Prostate gland (tissue), 2 donors: Measurements from ENCODE around the gene ATP5PB. TPM values are rescaled to one million over a fixed set of nuclear protein-coding genes. Genes with fewer than 3 reads are reported as not detected.

Experiments
- DNase-seq: peaks from one replicate; pipeline ENCODE4 v3.0.0-alpha.2; 2019; ENCODE audit warnings: low spot score
- H3K27ac ChIP-seq, 2 donors: fragments of 200-600 bp; sonication (generic); 2 replicates each; pipeline ENCODE4 v1.5.1; 2017 to 2019
- H3K27me3 ChIP-seq: fragments of 200-600 bp; sonication (generic); replicated peaks from 2 replicates; pipeline ENCODE4 v1.5.1; 2019; ENCODE audit not compliant: insufficient read depth
- H3K36me3 ChIP-seq, 2 donors: fragments of 200-600 bp; sonication (generic); 1 replicate in 1 of 2; 2 replicates in 1 of 2; pipeline versions ENCODE4 v1.5.1 to v1.8.1; 2017 to 2019
- H3K4me1 ChIP-seq: fragments of 200-600 bp; sonication (generic); replicated peaks from 2 replicates; pipeline ENCODE4 v1.5.1; 2019
- H3K4me3 ChIP-seq, 2 donors: fragments of 200-600 bp; sonication (generic); 2 replicates each; pipeline ENCODE4 v1.5.1; 2017 to 2019
- H3K9me3 ChIP-seq: fragments of 200-600 bp; sonication (generic); 2 replicates; pipeline ENCODE4 v1.5.1; 2017
- CTCF ChIP-seq, 4 experiments: fragments of 200-600 bp in 2 of 4; fragments of 450-650 bp in 2 of 4; sonication (generic) in 2 of 4; IDR thresholded peaks; 1 replicate in 3 of 4; 2 replicates in 1 of 4; pipeline ENCODE4 v1.5.1; 2016 to 2019; ENCODE audit warnings: antibody characterized with exemption in 4 of 4, mild to moderate bottlenecking in 2 of 4, moderate library complexity in 2 of 4
- POLR2A ChIP-seq: fragments of 450-650 bp; IDR thresholded peaks from one replicate; pipeline ENCODE4 v1.6.1; 2016; ENCODE audit warnings: antibody characterized with exemption, mild to moderate bottlenecking
- POLR2AphosphoS5 ChIP-seq: sonication (generic); formaldehyde crosslinking; IDR thresholded peaks from one replicate; pipeline ENCODE4 v1.6.1; 2017; ENCODE audit warnings: antibody characterized with exemption
- WGBS: methylation state at CpG from one replicate; pipeline ENCODE4 v1.1.5; 2018; 5-methylcytosine and 5-hydroxymethylcytosine counted together
- intact Hi-C: fragments of 100-400 bp; cut with DNase I; formaldehyde crosslinking; loops from one replicate; pipeline ENCODE4 v1.14.2; 2022
- total RNA-seq, 2 donors: library from RNA; depleted of rRNA; stranded (reverse); fragments of >200 nt; gene quantifications; one replicate each; pipeline ENCODE4 v1.1.0, GENCODE V29; 2016

The ATP5PB gene
- total RNA-seq, 2 donors from 2014 or later = 144 to 192 TPM

- no peaks in the 10 kb centered on the region for H3K9me3 ChIP-seq
- H3K36me3 ChIP-seq = peaks cover 0 to 6% of the 10 kb centered on the region in 2 donors
- H3K27me3 ChIP-seq = no peaks in the 10 kb centered on the region
- H3K4me1 ChIP-seq = no peaks in the 10 kb centered on the region
- TF ChIP-seq POLR2A (no peak), POLR2AphosphoS5 (no peak), CTCF (IDR thresholded peaks at IDR 0.05) (no peak)
- H3K27ac ChIP-seq = no peak overlapping the region
- intact Hi-C loops = no loop called here
- no peak overlapping the region for H3K4me3 ChIP-seq
- WGBS = 54% methylated on average over 3 of the region's 3 CpGs
- DNase-seq = no peak
Observed at GRCh38 chr1:111436726-111437125, 12.5 kb upstream of the ATP5PB start.

DNA sequence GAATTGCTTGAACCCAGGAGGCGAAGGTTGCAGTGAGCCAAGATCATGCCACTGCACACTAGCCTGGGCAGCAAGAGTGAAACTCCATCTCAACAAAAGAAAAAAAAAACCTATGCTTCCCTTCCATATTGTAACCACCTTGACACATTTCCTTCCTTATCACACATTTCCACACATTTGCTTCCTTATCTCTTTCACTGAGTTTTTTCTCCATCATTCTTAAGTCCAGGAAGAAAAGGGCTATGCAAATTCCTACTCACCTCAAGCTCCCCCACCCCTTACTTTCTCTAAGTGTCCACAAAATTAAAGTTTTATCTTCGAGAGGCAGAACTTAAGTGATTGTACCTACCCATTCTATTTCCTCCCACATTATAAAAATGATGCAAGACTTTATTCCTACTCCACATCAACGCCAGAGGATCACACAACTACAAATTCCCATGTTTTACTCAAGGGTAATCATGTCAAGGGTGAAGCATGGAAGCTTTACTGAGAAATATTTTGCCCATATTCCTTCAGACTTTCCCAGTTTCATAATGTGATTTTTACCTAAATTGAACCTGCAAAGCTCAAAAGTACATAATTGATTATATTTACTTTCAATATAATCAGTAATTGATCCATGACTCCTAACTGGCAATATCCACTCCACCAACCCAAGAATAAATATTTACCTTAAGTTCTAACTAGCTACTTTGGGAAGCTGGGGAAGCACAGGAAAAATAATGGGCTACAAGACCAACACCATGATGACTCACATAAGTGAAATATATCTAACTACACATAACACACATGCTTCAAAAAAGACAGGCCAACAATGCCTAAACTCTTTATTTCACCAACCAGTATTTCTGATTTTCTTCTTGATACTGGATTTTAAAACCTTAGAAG lies 9.6 kb upstream of the ATP5PB start:
- Histone ChIP-seq H3K9me3 (no peaks in the 10 kb centered on the region), H3K4me1 (no peaks in the 10 kb centered on the region), H3K27ac (no peak overlapping the region), H3K4me3 (no peak overlapping the region), H3K27me3 (no peaks in the 10 kb centered on the region), H3K36me3 (peaks cover 3 to 6% of the 10 kb centered on the region in 2 donors)
- 90% methylated on average over 3 of the region's 3 CpGs for WGBS
- TF ChIP-seq POLR2A (no peak), CTCF (IDR thresholded peaks at IDR 0.05) (no peak), POLR2AphosphoS5 (no peak)
- intact Hi-C loops = no loop called here
- no peak for DNase-seq

- WGBS = 64% methylated on average over 9 of the region's 9 CpGs
- Histone ChIP-seq H3K9me3 (no peaks in the 10 kb centered on the region), H3K27ac (no peak overlapping the region), H3K36me3 (peaks cover 3 to 6% of the 10 kb centered on the region in 2 donors), H3K27me3 (no peaks in the 10 kb centered on the region), H3K4me3 (no peak overlapping the region), H3K4me1 (no peaks in the 10 kb centered on the region)
- intact Hi-C loops = no loop called here
- TF ChIP-seq POLR2A (no peak), POLR2AphosphoS5 (no peak), CTCF (IDR thresholded peaks at IDR 0.05) (peak in 3 of 4 experiments; percentile 15 to 44 (median 42))
- DNase-seq = no peak
Observed at GRCh38 chr1:111441573-111442192, 7.6 kb upstream of the ATP5PB start.

- Histone ChIP-seq H3K4me3 (no peak overlapping the region), H3K4me1 (no peaks in the 10 kb centered on the region), H3K9me3 (no peaks in the 10 kb centered on the region), H3K27ac (no peak overlapping the region), H3K36me3 (peaks cover 3 to 6% of the 10 kb centered on the region in 2 donors), H3K27me3 (no peaks in the 10 kb centered on the region)
- intact Hi-C loops = no loop called here
- no peak for DNase-seq
- WGBS = 67% methylated on average over 4 of the region's 4 CpGs
- TF ChIP-seq POLR2AphosphoS5 (no peak), CTCF (IDR thresholded peaks at IDR 0.05) (no peak), POLR2A (no peak)
Observed at GRCh38 chr1:111442457-111442856, 6.8 kb upstream of the ATP5PB start.
